Adipocyte (in vitro differentiated cells): ENCODE results near the gene BTBD9.

Experiments
- DNase-seq: peaks from one replicate; pipeline ENCODE4 v3.0.0-alpha.2; 2015; ENCODE audit warnings: low read depth
- H3K27me3 ChIP-seq: replicated peaks from 2 replicates; pipeline ENCODE4 v1.7.0; 2013; ENCODE audit warnings: mild to moderate bottlenecking, low read length, moderate library complexity; ENCODE audit not compliant: control insufficient read depth, insufficient read depth
- H3K36me3 ChIP-seq: 2 replicates; pipeline ENCODE4 v1.7.0; 2013; ENCODE audit warnings: low read length, mild to moderate bottlenecking, moderate library complexity; ENCODE audit not compliant: control insufficient read depth, insufficient read depth, severe bottlenecking
- H3K4me1 ChIP-seq: 2 replicates; pipeline ENCODE4 v1.7.0; 2013; ENCODE audit warnings: mild to moderate bottlenecking, low read length, moderate library complexity; ENCODE audit not compliant: control insufficient read depth, insufficient read depth
- H3K4me3 ChIP-seq: 2 replicates; pipeline ENCODE4 v1.7.0; 2013; ENCODE audit warnings: mild to moderate bottlenecking, low read length, moderate library complexity
- H3K9ac ChIP-seq: 2 replicates; pipeline ENCODE4 v1.7.0; 2013; ENCODE audit warnings: mild to moderate bottlenecking, low read length, moderate library complexity
- H3K9me3 ChIP-seq: 2 replicates; pipeline ENCODE4 v1.7.0; 2013; ENCODE audit warnings: mild to moderate bottlenecking, low read length, moderate library complexity; ENCODE audit not compliant: control insufficient read depth

Gene BTBD9

DNA sequence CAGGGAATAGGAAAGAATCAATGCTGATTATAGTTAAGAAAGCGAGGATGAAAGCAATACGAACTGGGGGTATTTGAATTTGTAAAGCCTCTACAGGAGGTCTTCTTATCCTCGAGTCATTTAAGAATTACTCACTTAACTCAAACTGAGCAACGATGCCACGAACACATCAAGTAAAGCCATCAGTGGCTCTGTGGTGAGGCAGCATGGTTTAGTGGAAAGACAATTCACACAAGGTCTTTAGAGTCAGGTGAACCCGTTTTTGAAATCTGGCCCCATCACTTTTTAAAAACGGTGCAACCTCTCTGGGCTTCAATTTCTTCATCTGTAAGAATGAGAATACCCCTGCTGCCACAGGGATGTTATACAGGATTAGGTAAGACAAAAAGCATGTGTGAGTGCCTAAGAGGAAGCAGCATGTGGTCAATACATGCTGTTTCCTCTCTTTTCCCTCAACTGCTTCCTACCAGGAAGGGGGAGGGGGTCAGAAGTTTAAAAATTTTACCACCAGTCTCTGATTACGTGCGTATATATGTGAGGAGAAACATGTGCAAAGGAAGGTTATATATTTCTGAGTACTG lies 162.0 kb downstream of the BTBD9 start:
- DNase-seq: no peak

DNA sequence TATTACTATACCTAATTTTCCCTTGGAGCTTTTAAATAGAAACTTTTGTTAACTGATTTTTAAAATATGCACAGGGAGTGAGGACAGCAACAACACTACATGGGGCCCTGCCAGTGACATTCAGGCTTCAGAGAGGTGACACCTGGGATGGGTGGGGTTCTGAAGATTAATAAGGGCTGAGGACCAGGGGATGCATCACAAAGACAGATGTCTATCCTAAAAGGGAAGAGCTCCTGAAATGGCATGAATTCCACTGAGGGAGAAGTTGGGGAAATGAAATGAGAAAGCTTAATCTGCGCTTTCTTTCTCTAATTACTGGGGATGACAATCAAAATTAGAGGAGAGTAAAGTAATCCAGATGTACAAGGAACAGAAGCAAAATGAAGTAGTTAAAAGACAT lies 162.8 kb downstream of the BTBD9 start:
- Histone ChIP-seq H3K4me1 (peaks cover 10% of the 10 kb centered on the region), H3K27me3 (no peaks in the 10 kb centered on the region), H3K4me3 (no peak overlapping the region), H3K9me3 (no peaks in the 10 kb centered on the region), H3K9ac (no peak overlapping the region), H3K36me3 (no peaks in the 10 kb centered on the region)
- no peak for DNase-seq

More for the DNA sequence above, 162.0 kb downstream of the BTBD9 start:
- Histone ChIP-seq H3K4me3 (no peak overlapping the region), H3K27me3 (no peaks in the 10 kb centered on the region), H3K9ac (no peak overlapping the region), H3K9me3 (no peaks in the 10 kb centered on the region), H3K4me1 (peaks cover 10% of the 10 kb centered on the region), H3K36me3 (no peaks in the 10 kb centered on the region)

GRCh38 chr6:38476141-38476540 lies 163.6 kb downstream of the BTBD9 start:
- no peak overlapping the region for H3K9ac ChIP-seq
- no peaks in the 10 kb centered on the region for H3K9me3 ChIP-seq
- peaks cover 10% of the 10 kb centered on the region for H3K4me1 ChIP-seq
- H3K27me3 ChIP-seq: no peaks in the 10 kb centered on the region
- no peak for DNase-seq
- H3K4me3 ChIP-seq: no peak overlapping the region
- H3K36me3 ChIP-seq: no peaks in the 10 kb centered on the region

DNA sequence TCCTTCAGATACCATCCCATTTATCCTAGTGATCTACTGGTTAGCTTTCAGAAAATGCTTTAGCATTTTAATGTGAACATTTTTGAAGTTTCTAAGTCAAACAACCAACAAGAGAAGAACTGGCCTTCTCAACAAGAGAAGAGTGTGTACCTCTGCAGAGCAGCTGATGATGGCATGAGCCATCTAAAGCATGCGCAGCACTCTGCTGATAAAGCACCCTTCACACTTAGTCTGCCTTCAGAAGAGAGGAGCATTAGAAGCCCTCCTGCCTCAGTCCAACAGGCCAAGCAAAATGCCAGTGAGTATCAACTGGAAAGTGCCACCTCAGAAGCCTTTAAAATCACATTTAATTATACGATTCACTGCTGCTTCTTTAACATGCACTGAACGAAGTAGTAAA lies 169.2 kb downstream of the BTBD9 start:
- Histone ChIP-seq H3K9me3 (no peaks in the 10 kb centered on the region), H3K27me3 (no peaks in the 10 kb centered on the region), H3K9ac (no peak overlapping the region), H3K4me3 (no peak overlapping the region), H3K36me3 (no peaks in the 10 kb centered on the region), H3K4me1 (no peaks in the 10 kb centered on the region)
- no peak for DNase-seq

DNA sequence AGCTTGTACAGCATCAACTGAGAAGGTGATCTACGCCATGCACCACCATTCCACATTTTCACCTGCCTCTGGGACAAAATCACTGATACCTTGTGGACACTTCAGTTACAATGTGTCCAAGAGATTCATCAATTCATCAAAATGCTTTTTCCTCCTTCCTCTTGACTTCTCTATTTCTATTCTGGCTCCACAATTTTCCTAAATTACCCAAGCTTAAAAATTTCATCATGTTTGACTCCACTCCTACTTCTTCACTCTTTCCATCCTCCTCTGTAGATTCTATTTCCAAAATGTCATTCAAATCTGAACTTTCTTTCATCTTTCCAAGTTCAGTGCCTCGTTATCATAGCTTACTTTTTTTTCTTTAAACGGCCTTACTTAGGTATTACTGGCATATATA lies 172.2 kb downstream of the BTBD9 start:
- Histone ChIP-seq H3K36me3 (no peaks in the 10 kb centered on the region), H3K9me3 (no peaks in the 10 kb centered on the region), H3K9ac (no peak overlapping the region), H3K4me3 (no peak overlapping the region), H3K4me1 (no peaks in the 10 kb centered on the region), H3K27me3 (no peaks in the 10 kb centered on the region)
- DNase-seq: no peak

DNA sequence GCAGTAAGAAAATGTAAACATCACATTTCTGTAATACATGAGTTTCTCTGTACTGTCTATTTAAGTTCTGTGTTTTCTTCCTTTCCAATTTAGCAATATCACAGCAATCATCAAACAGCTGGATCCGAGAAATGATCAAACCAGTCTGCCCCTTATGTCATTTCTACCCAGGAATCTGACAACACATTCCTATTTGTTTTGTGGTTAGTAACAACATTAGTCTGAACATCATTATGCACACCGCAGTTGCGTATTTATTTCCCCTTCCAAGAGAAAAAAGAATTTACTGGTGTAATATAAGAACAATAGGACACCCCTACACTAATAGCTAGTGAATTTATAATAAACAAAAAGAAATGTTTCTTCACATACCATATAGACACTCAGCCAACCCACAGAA lies 179.5 kb downstream of the BTBD9 start:
- DNase-seq: peak; percentile 24
- Histone ChIP-seq H3K4me3 (no peak overlapping the region), H3K9ac (no peak overlapping the region), H3K4me1 (no peaks in the 10 kb centered on the region), H3K27me3 (no peaks in the 10 kb centered on the region), H3K36me3 (no peaks in the 10 kb centered on the region), H3K9me3 (no peaks in the 10 kb centered on the region)

GRCh38 chr6:38459291-38459690 lies 180.4 kb downstream of the BTBD9 start:
- Histone ChIP-seq H3K9me3 (no peaks in the 10 kb centered on the region), H3K27me3 (no peaks in the 10 kb centered on the region), H3K4me1 (no peaks in the 10 kb centered on the region), H3K9ac (no peak overlapping the region), H3K36me3 (no peaks in the 10 kb centered on the region), H3K4me3 (no peak overlapping the region)
- no peak for DNase-seq

GRCh38 chr6:38453861-38454260 lies 185.9 kb downstream of the BTBD9 start:
- Histone ChIP-seq H3K27me3 (no peaks in the 10 kb centered on the region), H3K9me3 (no peaks in the 10 kb centered on the region), H3K9ac (no peak overlapping the region), H3K36me3 (no peaks in the 10 kb centered on the region), H3K4me1 (no peaks in the 10 kb centered on the region), H3K4me3 (no peak overlapping the region)
- no peak for DNase-seq

- Histone ChIP-seq H3K27me3 (no peaks in the 10 kb centered on the region), H3K4me3 (no peak overlapping the region), H3K36me3 (no peaks in the 10 kb centered on the region), H3K9ac (no peak overlapping the region), H3K9me3 (no peaks in the 10 kb centered on the region), H3K4me1 (no peaks in the 10 kb centered on the region)
- no peak for DNase-seq
These were observed 186.7 kb downstream of the BTBD9 start for GRCh38 chr6:38452816-38453660.

DNA sequence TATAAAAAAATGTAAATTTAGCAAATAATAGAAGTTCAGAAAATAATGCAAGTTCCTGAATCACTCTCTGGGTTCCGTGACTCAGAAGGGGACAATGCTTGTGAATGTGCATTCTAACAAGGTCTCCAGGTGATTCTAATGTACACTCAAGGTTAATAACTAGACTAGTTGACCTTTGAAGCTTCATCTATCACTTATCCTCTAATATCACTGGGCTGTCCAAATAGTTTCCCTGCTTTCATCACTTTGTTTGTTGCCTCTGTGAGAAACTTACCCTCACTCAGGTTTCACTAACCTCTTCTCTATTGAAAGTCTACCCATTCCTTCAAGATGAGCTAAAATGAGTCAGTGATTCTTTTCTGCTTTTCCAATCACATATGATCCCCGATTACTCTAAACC lies 189.0 kb downstream of the BTBD9 start:
- no peaks in the 10 kb centered on the region for H3K9me3 ChIP-seq
- H3K4me3 ChIP-seq: no peak overlapping the region
- no peak overlapping the region for H3K9ac ChIP-seq
- no peaks in the 10 kb centered on the region for H3K27me3 ChIP-seq
- H3K36me3 ChIP-seq: no peaks in the 10 kb centered on the region
- H3K4me1 ChIP-seq: peaks cover 3% of the 10 kb centered on the region
- no peak for DNase-seq

GRCh38 chr6:38445925-38446324 lies 193.8 kb downstream of the BTBD9 start:
- Histone ChIP-seq H3K36me3 (no peaks in the 10 kb centered on the region), H3K4me3 (no peak overlapping the region), H3K9me3 (no peaks in the 10 kb centered on the region), H3K4me1 (peaks cover 17% of the 10 kb centered on the region), H3K9ac (no peak overlapping the region), H3K27me3 (no peaks in the 10 kb centered on the region)
- no peak for DNase-seq
